ENCODE results near the gene GABARAPL1.

The GABARAPL1 gene

DNA sequence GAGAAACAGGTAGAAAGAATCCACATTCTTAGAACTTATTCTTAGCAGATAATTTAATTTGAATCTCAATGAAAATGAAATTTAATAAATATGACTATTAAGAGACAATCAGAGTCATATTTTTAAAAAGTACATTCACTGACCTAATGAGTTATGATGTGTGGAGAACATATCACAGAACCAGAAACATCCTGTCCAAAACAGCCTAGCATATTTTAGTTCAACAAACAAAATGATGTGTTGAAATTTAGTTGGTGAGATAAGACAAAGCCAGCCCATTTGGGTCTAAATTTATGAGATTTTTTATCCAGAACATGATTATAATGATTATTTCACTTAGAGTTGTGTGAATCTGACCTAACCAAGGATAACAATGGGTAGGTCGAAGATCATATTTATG lies 25.8 kb downstream of the GABARAPL1 start:
- no peak overlapping the region for H3K27ac ChIP-seq (ENCODE audit: low read length)
- no peak overlapping the region for H3K4me3 ChIP-seq (ENCODE audit: low read length)
- H3K4me1 ChIP-seq (ENCODE audit: control insufficient read depth, low read depth, low read length): peaks cover 3% of the 10 kb centered on the region
- no peak overlapping the region for H3K9ac ChIP-seq (ENCODE audit: low read length)
- H3K36me3 ChIP-seq (ENCODE audit: control insufficient read depth, low read depth, low read length): no peaks in the 10 kb centered on the region
- peaks cover 9% of the 10 kb centered on the region for H3K9me3 ChIP-seq (ENCODE audit: control insufficient read depth, low read depth, low read length)
- H3K27me3 ChIP-seq (ENCODE audit: control insufficient read depth, insufficient read depth, low read length): no peaks in the 10 kb centered on the region

DNA sequence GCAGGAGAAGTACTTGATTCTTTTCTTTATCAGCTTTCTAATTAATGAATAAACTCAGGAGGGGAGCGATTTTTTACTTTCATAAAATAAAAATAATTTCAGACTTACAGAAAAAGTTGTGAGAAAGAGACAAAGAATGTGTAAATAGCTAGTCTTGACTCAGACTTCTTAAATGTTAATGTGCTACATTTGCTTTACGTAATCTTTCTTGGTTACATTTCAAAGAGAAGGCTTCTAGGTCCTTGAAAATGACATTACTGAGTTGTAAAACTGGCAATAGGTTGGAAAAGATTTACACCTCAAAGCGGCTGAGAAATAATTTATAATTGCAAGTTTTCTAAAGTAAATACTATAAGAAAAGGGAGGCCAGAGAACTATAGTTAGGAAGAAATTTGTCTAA lies 28.6 kb downstream of the GABARAPL1 start:
- H3K4me1 ChIP-seq (ENCODE audit: control insufficient read depth, low read depth, low read length): peaks cover 3% of the 10 kb centered on the region
- H3K4me3 ChIP-seq (ENCODE audit: low read length): no peak overlapping the region
- H3K27me3 ChIP-seq (ENCODE audit: control insufficient read depth, insufficient read depth, low read length): no peaks in the 10 kb centered on the region
- no peak overlapping the region for H3K27ac ChIP-seq (ENCODE audit: low read length)
- no peak overlapping the region for H3K9ac ChIP-seq (ENCODE audit: low read length)
- no peaks in the 10 kb centered on the region for H3K36me3 ChIP-seq (ENCODE audit: control insufficient read depth, low read depth, low read length)
- H3K9me3 ChIP-seq (ENCODE audit: control insufficient read depth, low read depth, low read length): no peaks in the 10 kb centered on the region

- H3K4me3 ChIP-seq (ENCODE audit: low read length): no peak overlapping the region
- H3K27ac ChIP-seq (ENCODE audit: low read length): no peak overlapping the region
- H3K36me3 ChIP-seq (ENCODE audit: control insufficient read depth, low read depth, low read length): no peaks in the 10 kb centered on the region
- no peaks in the 10 kb centered on the region for H3K27me3 ChIP-seq (ENCODE audit: control insufficient read depth, insufficient read depth, low read length)
- H3K9ac ChIP-seq (ENCODE audit: low read length): no peak overlapping the region
- no peaks in the 10 kb centered on the region for H3K9me3 ChIP-seq (ENCODE audit: control insufficient read depth, low read depth, low read length)
- H3K4me1 ChIP-seq (ENCODE audit: control insufficient read depth, low read depth, low read length): peaks cover 3% of the 10 kb centered on the region
Measured at GRCh38 chr12:10241727-10242126, 29.1 kb downstream of the GABARAPL1 start.

- Histone ChIP-seq H3K4me3 (ENCODE audit: low read length) (no peak overlapping the region), H3K4me1 (ENCODE audit: control insufficient read depth, low read depth, low read length) (peaks cover 3% of the 10 kb centered on the region), H3K9me3 (ENCODE audit: control insufficient read depth, low read depth, low read length) (no peaks in the 10 kb centered on the region), H3K9ac (ENCODE audit: low read length) (no peak overlapping the region), H3K27ac (ENCODE audit: low read length) (no peak overlapping the region), H3K36me3 (ENCODE audit: control insufficient read depth, low read depth, low read length) (no peaks in the 10 kb centered on the region), H3K27me3 (ENCODE audit: control insufficient read depth, insufficient read depth, low read length) (no peaks in the 10 kb centered on the region)
Measured at GRCh38 chr12:10242539-10242938, 29.9 kb downstream of the GABARAPL1 start.

DNA sequence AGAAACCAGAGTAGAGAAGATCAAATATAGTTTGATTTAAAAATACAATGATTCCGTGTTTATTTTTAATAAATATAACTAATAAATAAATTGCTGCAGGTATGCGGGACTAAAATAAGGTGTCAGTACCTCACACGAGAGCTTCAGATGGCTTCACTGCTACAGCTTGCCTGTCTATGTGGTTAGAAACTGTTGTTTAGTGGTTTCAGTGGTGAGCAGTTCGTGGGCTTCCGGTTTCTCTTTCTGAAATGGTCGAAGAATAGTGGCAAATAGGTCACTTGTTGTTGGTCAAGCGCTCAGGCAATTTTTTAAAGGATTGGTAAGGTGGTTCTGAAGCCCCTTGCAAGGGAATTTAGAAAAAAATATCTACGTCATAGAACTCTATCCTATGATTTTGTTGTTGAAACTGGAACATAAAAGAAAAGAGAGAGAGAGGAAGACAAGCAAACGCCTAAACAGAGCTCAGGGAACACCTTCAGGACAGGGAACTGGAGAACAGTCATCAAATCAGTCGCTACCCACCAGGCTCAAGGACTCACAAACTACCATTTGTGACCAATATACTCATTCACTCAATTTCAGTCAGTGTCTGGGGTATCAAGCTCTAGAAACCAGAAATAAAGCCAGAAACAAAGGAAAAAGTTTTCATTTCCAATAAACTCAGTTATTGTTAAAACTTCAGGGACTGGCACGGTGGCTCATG lies 31.3 kb downstream of the GABARAPL1 start:
- Histone ChIP-seq H3K9me3 (ENCODE audit: control insufficient read depth, low read depth, low read length) (no peaks in the 10 kb centered on the region), H3K9ac (ENCODE audit: low read length) (no peak overlapping the region), H3K36me3 (ENCODE audit: control insufficient read depth, low read depth, low read length) (no peaks in the 10 kb centered on the region), H3K27ac (ENCODE audit: low read length) (no peak overlapping the region), H3K4me1 (ENCODE audit: control insufficient read depth, low read depth, low read length) (peaks cover 3% of the 10 kb centered on the region), H3K27me3 (ENCODE audit: control insufficient read depth, insufficient read depth, low read length) (no peaks in the 10 kb centered on the region), H3K4me3 (ENCODE audit: low read length) (no peak overlapping the region)

GRCh38 chr12:10247436-10248058 lies 34.9 kb downstream of the GABARAPL1 start:
- H3K4me1 ChIP-seq (ENCODE audit: control insufficient read depth, low read depth, low read length): no peaks in the 10 kb centered on the region

GRCh38 chr12:10249690-10250455 lies 37.2 kb downstream of the GABARAPL1 start:
- H3K9ac ChIP-seq (ENCODE audit: low read length): no peak overlapping the region
- H3K4me1 ChIP-seq (ENCODE audit: control insufficient read depth, low read depth, low read length): no peaks in the 10 kb centered on the region
- H3K36me3 ChIP-seq (ENCODE audit: control insufficient read depth, low read depth, low read length): no peaks in the 10 kb centered on the region
- no peak overlapping the region for H3K27ac ChIP-seq (ENCODE audit: low read length)
- no peak overlapping the region for H3K4me3 ChIP-seq (ENCODE audit: low read length)
- no peaks in the 10 kb centered on the region for H3K27me3 ChIP-seq (ENCODE audit: control insufficient read depth, insufficient read depth, low read length)
- no peaks in the 10 kb centered on the region for H3K9me3 ChIP-seq (ENCODE audit: control insufficient read depth, low read depth, low read length)

More at GRCh38 chr12:10247436-10248058, 34.9 kb downstream of the GABARAPL1 start:
- H3K27me3 ChIP-seq (ENCODE audit: control insufficient read depth, insufficient read depth, low read length): no peaks in the 10 kb centered on the region
- H3K36me3 ChIP-seq (ENCODE audit: control insufficient read depth, low read depth, low read length): no peaks in the 10 kb centered on the region
- H3K9me3 ChIP-seq (ENCODE audit: control insufficient read depth, low read depth, low read length): no peaks in the 10 kb centered on the region
- no peak overlapping the region for H3K9ac ChIP-seq (ENCODE audit: low read length)
- H3K27ac ChIP-seq (ENCODE audit: low read length): no peak overlapping the region
- H3K4me3 ChIP-seq (ENCODE audit: low read length): no peak overlapping the region

DNA sequence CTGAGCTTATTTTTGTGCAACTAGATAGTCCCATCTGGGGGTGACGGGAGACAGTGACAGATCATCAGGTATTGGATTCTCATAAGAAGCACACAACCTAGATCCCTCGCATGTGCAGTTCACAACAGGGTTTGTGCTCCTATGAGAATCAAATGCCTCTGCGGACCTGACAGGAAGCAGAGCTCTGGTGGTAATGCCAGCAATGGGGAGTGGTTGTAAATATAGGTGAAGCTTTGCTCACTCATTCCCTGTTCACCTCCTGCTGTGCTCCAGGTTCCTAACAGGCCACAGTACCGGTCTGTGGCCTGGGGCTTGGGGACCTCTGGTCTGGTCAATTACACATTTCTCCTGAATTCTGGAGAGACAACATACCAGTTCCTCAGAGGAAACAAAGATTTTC lies 39.0 kb downstream of the GABARAPL1 start:
- Histone ChIP-seq H3K4me3 (ENCODE audit: low read length) (no peak overlapping the region), H3K4me1 (ENCODE audit: control insufficient read depth, low read depth, low read length) (no peaks in the 10 kb centered on the region)

DNA sequence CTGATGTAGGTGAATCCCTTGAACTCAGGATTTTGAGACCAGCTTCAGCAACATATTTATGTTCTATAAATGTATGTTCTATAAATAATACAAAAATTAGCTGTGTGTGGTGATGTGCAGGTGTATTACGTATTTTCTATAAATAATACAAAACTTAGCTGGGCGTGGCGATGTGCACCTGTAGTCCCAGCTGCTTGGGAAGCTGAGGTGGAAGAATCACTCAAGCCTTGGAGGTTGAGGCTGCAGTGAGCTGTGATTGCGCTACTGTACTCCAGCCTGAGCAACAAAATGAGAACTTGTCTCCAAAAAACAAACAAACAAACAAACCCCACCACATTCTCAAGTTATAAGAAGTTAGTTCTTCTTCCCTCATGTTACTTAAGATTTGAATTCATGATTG lies 39.5 kb downstream of the GABARAPL1 start:
- Histone ChIP-seq H3K27me3 (ENCODE audit: control insufficient read depth, insufficient read depth, low read length) (no peaks in the 10 kb centered on the region), H3K4me1 (ENCODE audit: control insufficient read depth, low read depth, low read length) (no peaks in the 10 kb centered on the region), H3K36me3 (ENCODE audit: control insufficient read depth, low read depth, low read length) (no peaks in the 10 kb centered on the region), H3K9me3 (ENCODE audit: control insufficient read depth, low read depth, low read length) (peaks cover 5% of the 10 kb centered on the region), H3K9ac (ENCODE audit: low read length) (no peak overlapping the region), H3K27ac (ENCODE audit: low read length) (no peak overlapping the region), H3K4me3 (ENCODE audit: low read length) (no peak overlapping the region)

More for the DNA sequence above, 39.0 kb downstream of the GABARAPL1 start:
- no peak overlapping the region for H3K27ac ChIP-seq (ENCODE audit: low read length)
- no peaks in the 10 kb centered on the region for H3K36me3 ChIP-seq (ENCODE audit: control insufficient read depth, low read depth, low read length)
- peaks cover 5% of the 10 kb centered on the region for H3K9me3 ChIP-seq (ENCODE audit: control insufficient read depth, low read depth, low read length)
- H3K27me3 ChIP-seq (ENCODE audit: control insufficient read depth, insufficient read depth, low read length): no peaks in the 10 kb centered on the region
- no peak overlapping the region for H3K9ac ChIP-seq (ENCODE audit: low read length)

- Histone ChIP-seq H3K27ac (ENCODE audit: low read length) (no peak overlapping the region), H3K9ac (ENCODE audit: low read length) (no peak overlapping the region), H3K36me3 (ENCODE audit: control insufficient read depth, low read depth, low read length) (no peaks in the 10 kb centered on the region), H3K4me1 (ENCODE audit: control insufficient read depth, low read depth, low read length) (no peaks in the 10 kb centered on the region), H3K9me3 (ENCODE audit: control insufficient read depth, low read depth, low read length) (peaks cover 5% of the 10 kb centered on the region), H3K27me3 (ENCODE audit: control insufficient read depth, insufficient read depth, low read length) (no peaks in the 10 kb centered on the region), H3K4me3 (ENCODE audit: low read length) (no peak overlapping the region)
Measured at GRCh38 chr12:10256064-10256463, 43.4 kb downstream of the GABARAPL1 start.

GRCh38 chr12:10260927-10261326 lies 48.2 kb downstream of the GABARAPL1 start:
- no peak overlapping the region for H3K9ac ChIP-seq (ENCODE audit: low read length)
- H3K27me3 ChIP-seq (ENCODE audit: control insufficient read depth, insufficient read depth, low read length): no peaks in the 10 kb centered on the region
- H3K27ac ChIP-seq (ENCODE audit: low read length): no peak overlapping the region
- H3K4me1 ChIP-seq (ENCODE audit: control insufficient read depth, low read depth, low read length): no peaks in the 10 kb centered on the region
- H3K9me3 ChIP-seq (ENCODE audit: control insufficient read depth, low read depth, low read length): peaks cover under 1% of the 10 kb centered on the region
- no peaks in the 10 kb centered on the region for H3K36me3 ChIP-seq (ENCODE audit: control insufficient read depth, low read depth, low read length)
- no peak overlapping the region for H3K4me3 ChIP-seq (ENCODE audit: low read length)
